HepG2 (cell line): ENCODE data around the gene ADAMTS20. TPM values are rescaled to one million over a fixed set of nuclear protein-coding genes. Genes with fewer than 3 reads are reported as not detected.

Experiments used
- ATAC-seq: fragments of 200-7000 bp; cut with Tn5 transposase; 3 replicates; pipeline ENCODE4 v1.9.1; 2020; ENCODE audit warnings: mild to moderate bottlenecking, moderate library complexity
- BruUV-seq: library from RNA; stranded (reverse); fragments of 400-500 nt; replicated peaks from 2 replicates; lab custom pipeline; 2021; lab: Mats Ljungman, UMichigan
- CTCF ChIA-PET: fragments of 300-600 bp; formaldehyde crosslinking; extraction: SDS; loops from one replicate; lab custom pipeline; 2021; ENCODE audit warnings: low total read pairs, inconsistent platforms, low intra/inter-chr PET ratio; lab: Yijun Ruan, JAX
- POLR2A ChIA-PET: fragments of 350-600 bp; sonication (Branson Sonifier 250); formaldehyde crosslinking; loops from one replicate; lab custom pipeline; 2020; ENCODE audit warnings: antibody characterized with exemption, inconsistent platforms; lab: Yijun Ruan, JAX
- DNase-seq: peaks from one replicate; pipeline ENCODE4 v3.0.0-alpha.2; 2015; ENCODE audit warnings: low spot score
- FAIRE-seq: peaks from 3 replicates; lab custom pipeline; 2011; peaks lifted over from hg19 to GRCh38; lab: Jason Lieb, UNC
- H2AFZ ChIP-seq: one replicate; pipeline ENCODE4 v1.6.1; 2011; ENCODE audit warnings: low read length, inconsistent platforms
- H3K27ac ChIP-seq: fragments of 300-600 bp; 3 replicates; pipeline ENCODE4 v1.8.0; 2011; ENCODE audit warnings: mixed run types, mild to moderate bottlenecking, mixed read lengths, low read length, inconsistent platforms; ENCODE audit not compliant: insufficient read depth; ENCODE audit errors: extremely low read length
- H3K27me3 ChIP-seq, 2 experiments: fragments of 200-600 bp in 1 of 2; 2 replicates in 1 of 2; 3 replicates in 1 of 2; pipeline versions ENCODE4 v1.6.0 to v1.8.0; 2011; ENCODE audit warnings: low read length in 2 of 2, mild to moderate bottlenecking in 2 of 2, moderate library complexity in 2 of 2, inconsistent platforms in 1 of 2; ENCODE audit not compliant: insufficient read depth in 2 of 2, control insufficient read depth in 1 of 2
- H3K36me3 ChIP-seq, 2 experiments: fragments of 200-600 bp in 1 of 2; replicated peaks in 1 of 2; 2 replicates in 1 of 2; 3 replicates in 1 of 2; pipeline versions ENCODE4 v1.5.1 to v1.8.0; 2011; ENCODE audit warnings: low read length in 2 of 2, inconsistent platforms in 1 of 2; ENCODE audit not compliant: insufficient read depth in 2 of 2, control insufficient read depth in 1 of 2
- H3K4me1 ChIP-seq: 2 replicates; pipeline ENCODE4 v1.5.1; 2012; ENCODE audit warnings: low read length, inconsistent platforms; ENCODE audit not compliant: insufficient read depth
- H3K4me2 ChIP-seq: 2 replicates; pipeline ENCODE4 v1.6.0; 2011; ENCODE audit warnings: low read depth, low read length, inconsistent platforms
- H3K4me3 ChIP-seq, 3 experiments: fragments of 200-600 bp in 1 of 3; sonication (generic), shearing (Covaris generic) in 1 of 3; replicated peaks in 1 of 3; 2 replicates each; pipeline ENCODE4 v1.5.1; 2011 to 2016; ENCODE audit warnings: low read length in 3 of 3, inconsistent platforms in 2 of 3, low read depth in 2 of 3, mild to moderate bottlenecking in 2 of 3, control low read depth in 1 of 3, mixed read lengths in 1 of 3; ENCODE audit not compliant: insufficient read depth in 1 of 3
- H3K79me2 ChIP-seq: one replicate; pipeline ENCODE4 v1.6.1; 2011; ENCODE audit warnings: low read length, inconsistent platforms; ENCODE audit not compliant: insufficient read depth
- H3K9ac ChIP-seq: 2 replicates; pipeline ENCODE4 v1.6.0; 2011; ENCODE audit warnings: mild to moderate bottlenecking, low read depth, low read length, inconsistent platforms; ENCODE audit not compliant: insufficient read depth
- H3K9me3 ChIP-seq: 2 replicates; pipeline ENCODE4 v1.5.1; 2012; ENCODE audit warnings: mild to moderate bottlenecking, low read length
- H4K20me1 ChIP-seq: 2 replicates; pipeline ENCODE4 v1.6.0; 2011; ENCODE audit warnings: inconsistent platforms, mild to moderate bottlenecking, low read length, moderate library complexity; ENCODE audit not compliant: insufficient read depth
- FOSL1 ChIP-seq: sonication (generic); formaldehyde crosslinking; IDR thresholded peaks from 2 replicates; pipeline ENCODE4 v1.9.0; 2021; ENCODE audit warnings: missing genetic modification reagents, borderline replicate concordance
- IRF9 ChIP-seq: sonication (generic); formaldehyde crosslinking; IDR thresholded peaks from 2 replicates; pipeline ENCODE4 v1.8.0; 2022; ENCODE audit warnings: missing genetic modification reagents, mild to moderate bottlenecking, borderline replicate concordance
- NR2C2 ChIP-seq: sonication (generic); formaldehyde crosslinking; IDR thresholded peaks from 2 replicates; pipeline ENCODE4 v1.4.0; 2020; ENCODE audit warnings: missing genetic modification reagents, mild to moderate bottlenecking, moderate library complexity, borderline replicate concordance
- RORA ChIP-seq: sonication (generic); formaldehyde crosslinking; IDR thresholded peaks from 2 replicates; pipeline ENCODE4 v1.5.0; 2020; ENCODE audit warnings: mild to moderate bottlenecking, missing genetic modification reagents, moderate library complexity
- ZBTB4 ChIP-seq: sonication (generic); formaldehyde crosslinking; IDR thresholded peaks from 2 replicates; pipeline ENCODE4 v1.4.0; 2020; ENCODE audit warnings: missing genetic modification reagents, mild to moderate bottlenecking, borderline replicate concordance
- ZNF639 ChIP-seq: conservative IDR thresholded peaks from 2 replicates; pipeline ENCODE4 v1.6.1; 2018; ENCODE audit warnings: missing genetic modification reagents
- WGBS: methylation state at CpG from one replicate; pipeline ENCODE4 v1.1.6; 2017; ENCODE audit warnings: low lambda C conversion rate; 5-methylcytosine and 5-hydroxymethylcytosine counted together
- in situ Hi-C: cut with HindIII; loops from 2 replicates; pipeline ENCODE4 v1.10.0; 2017; ENCODE audit warnings: low pct_unique_long_range_greater_than_20kb; ENCODE audit not compliant: extremely low pct_ligation_motif_present
- intact Hi-C: fragments of 100-400 bp; cut with micrococcal nuclease; formaldehyde crosslinking; loops from one replicate; pipeline ENCODE4 v1.10.0; 2022; ENCODE audit not compliant: unreplicated experiment
- polyA plus RNA-seq, 8 experiments: library from polyadenylated mRNA; depleted of rRNA in 3 of 8; stranded (reverse) in 7 of 8; unstranded in 1 of 8; fragments of >200 nt; fragmentation: Illumina TruSeq in 4 of 8; extraction: Trizol in 4 of 8; gene quantifications; 2 replicates each; pipeline versions ENCODE4 v1.2.1 to v1.2.3, GENCODE V29; 2011 to 2016; ENCODE audit warnings: low read depth in 4 of 8, missing spikeins in 1 of 8, mixed read lengths in 1 of 8; ENCODE audit not compliant: insufficient read depth in 1 of 8
- total RNA-seq, 5 experiments: library from RNA; depleted of rRNA; stranded (reverse); fragments of >200 nt; fragmentation: Illumina TruSeq; extraction: Trizol; gene quantifications; 2 replicates each; pipeline ENCODE4 v1.2.3, GENCODE V29; 2016; ENCODE audit warnings: low read depth in 1 of 5

Gene ADAMTS20
- total and polyA plus RNA-seq, 2 of the 13 experiments (the other 11 are each of a cell fraction or from before 2014, with no cell fraction given): not detected

GRCh38 chr12:43407816-43408645 lies 144.0 kb downstream of the ADAMTS20 start:
- Histone ChIP-seq H3K9ac (no peak overlapping the region), H2AFZ (no peak overlapping the region), H3K36me3 (no peaks in the 10 kb centered on the region), H3K4me1 (no peaks in the 10 kb centered on the region), H3K9me3 (no peaks in the 10 kb centered on the region), H3K4me2 (no peak overlapping the region), H3K27ac (no peak overlapping the region), H4K20me1 (no peaks in the 10 kb centered on the region), H3K27me3 (no peaks in the 10 kb centered on the region), H3K4me3 (no peak overlapping the region), H3K79me2 (no peaks in the 10 kb centered on the region)
- no TSS peak for BruUV-seq
- 0% methylated on average over 1 of the region's 1 CpG for WGBS
- DNase-seq: no peak
- ChIA-PET POLR2A (no interaction called here), CTCF (no interaction called here)
- FAIRE-seq: no peak
- in situ Hi-C loops: no loop called here
- no peak for ATAC-seq
- intact Hi-C loops: no loop called here
- TF ChIP-seq ZNF639 (CRISPR knock-in tag): no peak
- TF ChIP-seq RORA: no peak
- no peak for TF ChIP-seq IRF9
- no peak for TF ChIP-seq FOSL1
- no peak for TF ChIP-seq ZBTB4 (CRISPR knock-in tag)
- no peak for TF ChIP-seq NR2C2 (CRISPR knock-in tag)
